HL-60/S4 (cell line): ENCODE data around the gene PLXNB3.

Source experiments
- in situ Hi-C: fragments of 300-500 bp; cut with MboI; formaldehyde crosslinking; loops from 2 replicates; pipeline ENCODE4 v1.14.3; 2022; ENCODE audit warnings: low sequenced_read_pairs

Gene PLXNB3

DNA sequence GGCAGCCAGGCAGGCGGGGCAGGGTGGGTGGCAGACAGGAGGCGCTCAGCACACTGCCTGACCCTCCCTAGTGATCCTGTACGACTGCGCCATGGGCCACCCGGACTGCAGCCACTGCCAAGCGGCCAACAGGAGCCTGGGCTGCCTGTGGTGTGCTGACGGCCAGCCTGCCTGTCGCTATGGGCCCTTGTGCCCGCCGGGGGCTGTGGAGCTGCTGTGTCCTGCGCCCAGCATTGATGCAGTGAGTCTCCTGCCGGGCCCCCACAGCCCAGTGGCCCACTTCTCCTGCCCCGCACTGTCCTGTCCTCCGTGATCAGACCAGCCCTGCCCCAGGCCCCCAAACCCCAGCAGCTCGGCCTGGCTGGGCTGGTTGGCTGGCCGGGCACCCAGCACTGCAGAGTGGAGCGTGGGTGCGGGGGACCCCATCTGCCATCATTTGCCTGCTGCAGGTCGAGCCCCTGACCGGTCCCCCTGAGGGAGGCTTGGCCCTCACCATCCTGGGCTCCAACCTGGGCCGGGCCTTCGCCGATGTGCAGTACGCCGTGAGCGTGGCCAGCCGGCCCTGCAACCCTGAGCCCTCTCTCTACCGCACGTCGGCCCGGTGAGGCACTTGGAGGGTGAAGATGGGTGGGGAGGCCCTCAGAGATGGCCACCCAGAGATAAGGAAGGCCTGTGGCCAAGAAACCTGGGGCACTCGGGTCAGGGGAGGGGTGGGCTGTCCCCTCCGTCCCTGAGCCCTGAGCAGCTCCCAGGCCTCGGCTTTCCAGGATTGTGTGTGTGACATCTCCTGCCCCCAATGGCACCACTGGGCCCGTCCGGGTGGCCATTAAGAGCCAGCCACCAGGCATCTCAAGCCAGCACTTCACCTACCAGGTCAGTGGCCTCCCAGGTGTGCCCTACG lies 7.6 kb downstream of the PLXNB3 start:
- in situ Hi-C loops: no loop called here

DNA sequence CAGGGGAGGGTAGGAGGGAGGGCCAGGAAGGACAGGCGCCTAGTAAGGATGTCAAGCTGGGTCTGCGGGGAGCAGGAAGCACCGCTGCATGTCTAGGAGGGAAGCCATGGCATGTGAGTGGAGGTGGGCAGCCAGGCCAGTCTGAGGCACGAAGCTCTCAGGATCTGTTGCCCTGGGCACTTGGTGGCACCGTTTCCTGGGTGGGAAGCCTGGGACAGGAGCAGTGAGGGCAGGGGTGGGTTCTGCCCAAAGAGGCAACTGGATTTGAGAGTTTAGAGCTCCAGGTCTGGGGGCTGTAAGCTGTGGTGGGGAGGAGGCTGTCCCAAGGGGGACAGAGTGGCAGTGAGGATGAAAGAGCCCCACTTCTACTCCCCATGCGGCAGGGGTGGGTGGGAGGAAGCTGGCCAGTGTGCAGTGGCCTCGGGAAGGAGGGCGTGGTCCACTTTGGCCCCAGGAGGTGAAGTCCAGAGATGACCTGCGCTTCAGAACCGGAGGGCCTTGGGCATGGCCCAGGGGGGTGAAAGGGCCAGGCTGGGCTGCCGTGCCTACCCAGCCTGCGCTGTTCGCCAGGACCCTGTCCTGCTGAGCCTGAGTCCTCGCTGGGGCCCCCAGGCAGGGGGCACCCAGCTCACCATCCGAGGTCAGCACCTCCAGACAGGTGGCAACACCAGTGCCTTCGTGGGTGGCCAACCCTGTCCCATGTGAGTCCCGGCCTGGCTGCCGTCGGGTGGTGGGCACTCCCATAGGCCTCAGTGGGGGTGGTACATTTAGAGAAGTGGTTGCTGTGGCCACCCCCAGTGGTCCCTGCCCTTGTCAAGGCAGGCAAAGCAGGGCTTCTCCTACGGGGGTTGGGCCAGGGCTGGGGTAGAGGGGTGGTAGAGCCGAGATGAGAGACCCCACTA lies 8.5 kb downstream of the PLXNB3 start:
- in situ Hi-C loops: no loop called here

DNA sequence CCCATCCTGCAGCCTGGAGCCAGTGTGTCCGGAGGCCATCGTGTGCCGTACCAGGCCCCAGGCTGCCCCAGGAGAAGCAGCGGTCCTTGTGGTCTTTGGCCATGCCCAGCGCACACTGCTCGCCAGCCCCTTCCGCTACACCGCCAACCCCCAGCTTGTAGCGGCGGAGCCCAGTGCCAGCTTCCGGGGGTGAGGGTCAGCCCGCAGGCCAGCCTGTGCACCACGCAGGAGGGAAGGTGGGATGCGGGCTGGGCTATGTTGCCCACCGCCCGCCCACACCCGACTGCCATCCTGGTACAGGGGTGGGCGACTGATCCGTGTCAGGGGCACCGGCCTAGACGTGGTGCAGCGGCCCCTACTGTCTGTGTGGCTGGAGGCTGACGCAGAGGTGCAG lies 9.2 kb downstream of the PLXNB3 start:
- in situ Hi-C loops: no loop called here

DNA sequence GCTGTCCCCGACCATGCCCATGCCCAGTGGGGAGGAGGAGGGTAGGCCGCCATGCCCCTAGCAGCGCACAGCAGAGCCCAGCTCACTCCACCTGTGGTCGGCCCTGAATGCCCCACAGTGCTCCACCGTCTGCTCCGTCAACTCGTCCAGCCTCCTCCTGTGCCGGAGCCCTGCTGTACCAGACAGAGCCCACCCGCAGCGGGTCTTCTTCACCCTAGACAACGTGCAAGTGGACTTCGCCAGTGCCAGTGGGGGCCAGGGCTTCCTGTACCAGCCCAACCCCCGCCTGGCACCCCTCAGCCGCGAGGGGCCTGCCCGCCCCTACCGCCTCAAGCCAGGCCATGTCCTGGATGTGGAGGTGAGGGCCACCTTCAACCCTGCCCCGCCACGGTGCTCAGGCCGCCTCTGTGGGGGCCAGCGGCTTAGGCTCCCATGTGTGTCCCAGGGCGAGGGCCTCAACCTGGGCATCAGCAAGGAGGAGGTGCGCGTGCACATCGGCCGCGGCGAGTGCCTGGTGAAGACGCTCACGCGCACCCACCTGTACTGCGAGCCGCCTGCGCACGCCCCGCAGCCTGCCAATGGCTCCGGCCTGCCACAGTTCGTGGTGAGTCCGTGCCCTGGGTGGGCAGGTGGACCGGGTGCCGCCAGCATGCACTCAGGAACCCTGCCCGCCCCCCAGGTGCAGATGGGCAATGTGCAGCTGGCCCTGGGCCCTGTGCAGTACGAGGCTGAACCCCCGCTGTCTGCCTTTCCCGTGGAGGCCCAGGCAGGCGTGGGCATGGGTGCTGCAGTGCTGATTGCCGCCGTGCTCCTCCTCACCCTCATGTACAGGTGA lies 9.9 kb downstream of the PLXNB3 start:
- in situ Hi-C loops: no loop called here

DNA sequence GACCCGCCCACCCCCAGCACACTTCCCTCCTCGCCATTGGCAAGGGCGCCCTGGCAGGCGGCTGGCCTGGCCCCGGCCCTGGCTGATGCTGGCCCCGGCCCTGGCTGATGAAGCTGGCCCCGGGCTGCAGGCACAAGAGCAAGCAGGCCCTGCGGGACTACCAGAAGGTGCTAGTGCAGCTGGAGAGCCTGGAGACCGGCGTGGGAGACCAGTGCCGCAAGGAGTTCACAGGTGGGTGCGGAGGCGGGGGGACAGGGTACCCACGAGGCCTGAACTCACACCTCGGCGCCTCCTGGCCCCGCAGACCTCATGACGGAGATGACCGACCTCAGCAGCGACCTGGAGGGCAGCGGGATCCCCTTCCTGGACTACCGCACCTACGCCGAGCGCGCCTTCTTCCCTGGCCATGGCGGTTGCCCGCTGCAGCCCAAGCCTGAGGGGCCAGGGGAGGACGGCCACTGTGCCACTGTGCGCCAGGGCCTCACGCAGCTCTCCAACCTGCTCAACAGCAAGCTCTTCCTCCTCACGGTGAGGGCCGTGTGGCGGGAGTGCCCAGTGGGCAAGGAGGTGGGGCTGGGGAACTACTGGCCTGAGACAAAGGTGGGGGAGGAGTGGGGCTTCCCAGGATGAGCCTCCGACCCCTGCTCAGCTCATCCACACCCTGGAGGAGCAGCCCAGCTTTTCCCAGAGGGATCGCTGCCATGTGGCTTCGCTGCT lies 10.7 kb downstream of the PLXNB3 start:
- in situ Hi-C loops: no loop called here

DNA sequence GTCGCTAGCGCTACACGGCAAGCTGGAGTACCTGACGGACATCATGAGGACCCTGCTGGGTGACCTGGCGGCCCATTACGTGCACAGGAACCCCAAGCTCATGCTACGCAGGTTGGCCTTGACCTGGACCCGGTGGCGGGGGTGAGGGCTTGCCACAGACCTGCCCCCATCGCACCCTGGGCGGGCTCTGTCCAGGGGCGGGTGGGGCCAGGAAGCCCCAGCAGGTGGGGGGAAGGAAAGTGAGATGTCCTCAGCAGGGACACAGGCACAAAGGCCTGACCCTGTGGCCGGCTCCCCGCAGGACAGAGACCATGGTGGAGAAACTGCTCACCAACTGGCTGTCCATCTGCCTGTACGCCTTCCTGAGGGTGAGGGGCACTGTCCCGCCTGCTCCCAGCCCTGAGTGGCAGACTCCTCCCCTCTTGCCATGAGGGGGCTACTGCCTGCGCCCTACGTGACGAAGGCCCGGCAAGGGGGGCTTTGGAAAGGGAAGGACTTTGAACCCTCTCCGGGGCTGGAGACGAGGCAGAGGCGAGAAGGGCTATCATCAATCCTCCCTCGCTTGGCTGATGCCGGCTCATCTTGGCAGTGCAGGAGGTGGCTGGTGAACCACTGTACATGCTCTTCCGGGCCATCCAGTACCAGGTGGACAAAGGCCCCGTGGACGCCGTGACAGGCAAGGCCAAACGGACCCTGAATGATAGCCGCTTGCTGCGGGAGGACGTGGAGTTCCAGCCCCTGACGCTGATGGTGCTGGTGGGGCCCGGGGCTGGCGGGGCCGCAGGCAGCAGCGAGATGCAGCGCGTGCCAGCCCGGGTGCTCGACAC lies 11.5 kb downstream of the PLXNB3 start:
- in situ Hi-C loops: no loop called here

DNA sequence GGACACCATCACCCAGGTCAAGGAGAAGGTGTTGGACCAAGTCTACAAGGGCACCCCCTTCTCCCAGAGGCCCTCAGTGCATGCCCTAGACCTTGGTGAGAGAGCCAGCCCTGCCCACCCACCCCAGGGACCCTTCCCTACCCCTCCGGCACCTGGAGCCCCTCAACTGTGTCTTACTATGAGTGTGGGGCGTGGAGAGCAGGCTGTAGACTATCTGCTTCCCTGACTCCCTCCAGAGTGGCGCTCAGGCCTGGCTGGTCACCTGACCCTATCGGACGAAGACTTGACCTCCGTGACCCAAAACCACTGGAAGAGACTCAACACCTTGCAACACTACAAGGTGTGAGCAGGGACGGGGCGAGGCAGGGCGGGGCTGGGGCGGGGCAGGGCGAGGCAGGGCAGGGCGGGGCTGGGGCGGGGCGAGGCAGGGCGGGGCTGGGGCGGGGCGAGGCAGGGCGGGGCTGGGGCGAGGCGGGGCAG lies 12.1 kb downstream of the PLXNB3 start:
- in situ Hi-C loops: no loop called here

DNA sequence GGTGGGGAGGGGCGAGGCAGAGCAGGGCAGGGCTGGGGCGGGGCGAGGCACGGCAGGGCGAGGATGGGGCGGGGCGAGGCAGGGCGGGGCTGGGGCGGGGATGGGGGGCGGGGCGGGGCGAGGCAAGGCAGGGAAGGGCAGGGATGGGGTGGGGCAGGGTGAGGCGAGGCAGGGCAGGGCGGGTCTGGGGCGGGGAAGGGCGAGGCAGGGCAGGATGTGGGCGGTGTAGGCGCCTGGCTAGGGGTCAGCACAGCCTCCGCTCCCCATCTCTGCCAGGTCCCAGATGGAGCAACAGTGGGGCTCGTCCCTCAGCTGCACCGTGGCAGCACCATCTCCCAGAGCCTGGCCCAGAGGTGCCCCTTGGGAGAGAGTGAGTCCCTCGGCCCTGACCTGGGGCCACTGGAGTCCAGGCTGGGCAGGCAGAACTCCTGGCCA lies 12.6 kb downstream of the PLXNB3 start:
- in situ Hi-C loops: no loop called here

DNA sequence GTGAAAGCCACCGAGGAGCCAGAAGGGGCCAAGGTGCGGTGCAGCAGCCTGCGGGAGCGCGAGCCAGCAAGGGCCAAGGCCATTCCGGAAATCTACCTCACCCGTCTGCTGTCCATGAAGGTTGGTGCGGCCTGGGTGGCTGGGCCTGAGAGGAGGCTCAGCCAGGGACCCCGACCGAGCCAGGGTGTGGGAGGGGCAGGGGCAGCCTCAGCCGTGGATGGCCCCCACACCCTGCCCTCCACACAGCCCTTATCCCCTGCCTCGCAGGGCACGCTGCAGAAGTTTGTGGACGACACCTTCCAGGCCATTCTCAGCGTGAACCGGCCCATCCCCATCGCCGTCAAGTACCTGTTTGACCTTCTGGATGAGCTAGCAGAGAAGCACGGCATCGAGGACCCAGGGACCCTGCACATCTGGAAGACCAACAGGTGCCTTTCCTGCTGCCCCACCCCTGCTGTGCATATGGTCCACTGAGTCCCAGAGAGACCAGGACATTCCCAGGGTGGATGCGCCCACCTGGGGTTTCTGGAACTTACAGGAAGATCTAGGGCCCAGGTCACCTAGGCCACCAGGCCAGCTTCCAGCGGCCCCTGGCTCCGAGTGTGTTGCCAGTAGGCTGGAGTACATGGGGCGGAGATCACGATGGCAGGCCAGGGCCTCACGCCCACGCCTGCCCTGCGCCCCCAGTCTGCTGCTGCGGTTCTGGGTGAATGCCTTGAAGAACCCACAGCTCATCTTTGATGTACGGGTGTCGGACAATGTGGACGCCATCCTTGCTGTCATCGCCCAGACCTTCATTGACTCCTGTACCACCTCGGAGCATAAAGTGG lies 13.4 kb downstream of the PLXNB3 start:
- in situ Hi-C loops: no loop called here

DNA sequence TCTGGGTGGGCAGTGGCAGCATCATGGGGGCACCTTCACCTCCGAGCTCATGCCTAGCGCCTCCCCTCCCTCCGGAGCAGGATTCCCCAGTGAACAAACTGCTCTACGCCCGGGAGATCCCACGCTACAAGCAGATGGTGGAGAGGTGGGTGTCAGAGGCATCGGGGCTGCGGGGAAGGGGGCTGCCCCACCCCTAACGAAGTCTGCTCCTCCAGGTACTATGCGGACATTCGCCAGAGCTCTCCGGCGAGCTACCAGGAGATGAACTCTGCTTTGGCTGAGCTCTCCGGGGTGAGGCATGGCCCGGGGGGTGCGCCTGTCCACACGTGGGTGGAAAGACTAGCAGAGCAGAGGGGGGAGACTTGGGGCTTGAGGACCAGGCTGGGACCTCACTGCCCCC lies 14.1 kb downstream of the PLXNB3 start:
- in situ Hi-C loops: no loop called here

DNA sequence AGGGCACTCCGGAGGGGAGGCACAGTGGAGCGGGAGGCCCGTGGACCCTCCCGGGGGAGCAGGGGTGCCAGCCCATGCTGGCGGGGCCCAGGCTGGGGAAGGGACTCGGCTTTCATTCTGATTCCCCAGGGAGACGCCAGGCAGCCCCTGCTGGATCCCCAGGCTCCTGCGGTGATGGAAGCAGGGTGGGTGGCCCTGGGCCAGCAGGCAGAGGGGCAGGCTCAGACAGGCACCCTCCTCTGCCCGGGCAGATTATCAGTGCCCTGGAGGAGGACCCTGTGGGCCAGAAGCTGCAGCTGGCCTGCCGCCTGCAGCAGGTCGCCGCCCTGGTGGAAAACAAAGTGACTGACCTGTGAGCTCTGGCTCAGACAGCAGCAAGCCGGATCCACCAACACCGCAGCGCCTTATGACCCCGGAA lies 14.6 kb downstream of the PLXNB3 start:
- in situ Hi-C loops: no loop called here

DNA sequence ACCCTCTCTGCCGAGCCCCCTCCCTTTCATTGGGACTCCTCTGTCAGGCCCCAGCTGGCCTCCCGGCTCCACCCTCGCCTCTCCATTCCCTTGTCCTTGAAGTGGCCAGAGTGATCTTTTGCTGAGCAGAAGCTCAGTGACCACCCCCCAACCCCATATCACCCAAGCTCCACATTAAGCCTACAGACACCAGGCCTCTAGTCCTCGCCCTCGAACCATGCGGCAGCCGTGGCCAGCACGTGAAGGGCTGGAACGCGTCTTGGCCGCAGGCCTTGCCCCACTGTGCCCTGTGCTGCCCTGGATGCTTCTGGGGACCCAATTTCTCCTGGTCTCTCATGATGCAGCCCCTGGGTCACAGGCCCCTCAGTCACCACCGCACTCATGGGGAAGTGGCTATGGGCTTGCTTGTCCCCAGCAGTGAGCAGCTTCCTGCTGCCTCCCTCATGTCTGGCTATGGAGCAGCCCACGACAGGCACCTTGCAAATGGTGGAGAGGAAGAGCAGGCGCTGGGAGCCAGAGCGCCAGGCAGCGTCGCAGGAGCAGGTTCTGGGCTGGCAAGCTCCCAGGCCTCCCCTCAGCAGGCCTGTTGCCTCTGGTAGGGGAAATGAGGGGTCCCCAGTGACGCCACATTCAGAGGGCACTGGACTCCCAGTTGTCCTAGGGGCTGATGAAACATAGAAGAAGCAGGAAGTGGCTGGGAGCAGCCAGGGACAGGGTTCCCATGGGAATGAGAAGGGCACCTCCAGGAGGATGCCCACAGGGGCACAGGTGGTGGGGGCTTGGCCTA lies 16.0 kb downstream of the PLXNB3 start:
- in situ Hi-C loops: no loop called here

DNA sequence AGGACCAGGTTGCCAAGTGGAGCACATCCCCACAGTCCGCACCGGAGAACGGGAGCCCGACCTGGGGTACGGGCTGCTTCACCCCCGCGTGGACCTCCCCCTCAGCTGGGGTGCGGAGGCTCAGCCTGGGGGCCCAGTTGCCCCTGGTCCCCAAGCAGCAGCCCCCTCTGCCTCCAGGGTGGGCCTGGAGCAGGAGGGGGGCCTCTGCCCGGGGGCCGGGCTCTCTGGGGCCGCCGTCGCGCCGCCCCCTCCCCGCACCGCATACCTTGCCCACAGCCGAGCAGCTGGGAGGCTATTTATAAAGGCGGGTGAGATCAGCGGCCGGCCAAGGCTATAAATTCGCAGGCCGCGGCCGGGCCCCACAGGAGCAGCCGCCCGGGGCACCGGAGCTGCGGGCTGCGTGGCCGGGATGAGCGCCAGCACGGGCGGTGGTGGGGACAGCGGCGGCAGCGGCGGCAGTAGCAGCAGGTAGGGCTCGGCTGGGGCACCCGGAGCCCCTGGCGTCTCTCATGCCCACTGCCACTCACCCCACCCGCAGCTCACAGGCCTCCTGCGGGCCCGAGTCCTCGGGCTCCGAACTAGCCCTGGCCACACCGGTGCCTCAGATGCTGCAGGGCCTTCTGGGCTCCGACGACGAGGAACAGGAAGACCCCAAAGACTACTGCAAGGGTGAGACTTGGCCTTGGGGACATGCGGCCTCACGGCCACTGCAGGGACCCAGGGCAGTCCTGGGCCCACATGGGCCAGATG lies 16.8 kb downstream of the PLXNB3 start, which contains the start of gene SRPK3:
Gene SRPK3 (plus strand): TSS at position 364 of the 750 bp plus-strand sequence. CDS start 46 bp downstream, at position 410.
- in situ Hi-C loops: no loop called here

DNA sequence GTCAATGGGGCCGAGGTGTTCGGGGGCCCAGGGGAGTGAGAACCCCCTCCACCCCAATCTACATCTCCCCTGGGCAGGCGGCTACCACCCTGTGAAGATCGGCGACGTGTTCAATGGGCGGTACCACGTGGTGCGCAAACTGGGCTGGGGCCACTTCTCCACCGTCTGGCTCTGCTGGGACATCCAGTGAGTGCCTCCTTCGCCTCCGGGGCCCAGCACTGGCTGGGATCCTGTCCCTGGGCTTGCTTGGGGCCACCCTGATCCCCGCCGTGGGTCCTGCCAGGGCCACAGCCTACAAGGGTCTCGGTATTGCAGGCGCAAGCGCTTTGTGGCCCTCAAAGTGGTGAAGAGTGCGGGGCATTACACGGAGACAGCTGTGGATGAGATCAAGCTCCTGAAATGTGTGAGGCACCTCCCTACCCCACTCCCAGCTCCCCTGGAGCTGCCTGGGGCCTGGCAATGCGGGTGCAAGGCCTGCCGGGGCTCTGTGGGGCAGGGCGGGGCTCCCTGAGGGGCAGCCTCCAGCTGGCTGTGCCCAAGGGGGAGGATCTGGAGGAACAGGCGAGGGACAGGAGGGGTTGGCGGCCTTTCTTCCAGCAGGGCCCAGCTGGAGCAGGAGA lies 17.5 kb downstream of the PLXNB3 start:
- in situ Hi-C loops: no loop called here

DNA sequence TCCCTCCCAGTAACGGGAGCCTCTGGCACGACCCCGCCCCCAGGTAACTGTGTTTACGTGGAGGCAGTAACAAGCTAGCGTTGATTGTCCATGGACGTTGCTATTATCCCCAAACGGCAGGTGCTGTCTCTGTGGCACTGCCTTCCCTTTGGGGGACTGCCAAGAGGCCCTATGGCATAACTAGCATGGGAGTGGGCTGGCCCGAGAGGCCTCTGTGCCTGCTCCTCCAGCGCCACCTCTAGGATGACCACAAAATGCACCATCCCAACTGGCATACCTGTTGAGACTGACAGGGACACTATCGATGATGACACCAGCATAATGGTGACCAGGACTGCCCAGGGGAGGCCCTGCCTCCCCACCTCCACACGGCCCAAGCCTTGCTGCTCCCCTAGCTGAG lies 18.3 kb downstream of the PLXNB3 start:
- in situ Hi-C loops: no loop called here

DNA sequence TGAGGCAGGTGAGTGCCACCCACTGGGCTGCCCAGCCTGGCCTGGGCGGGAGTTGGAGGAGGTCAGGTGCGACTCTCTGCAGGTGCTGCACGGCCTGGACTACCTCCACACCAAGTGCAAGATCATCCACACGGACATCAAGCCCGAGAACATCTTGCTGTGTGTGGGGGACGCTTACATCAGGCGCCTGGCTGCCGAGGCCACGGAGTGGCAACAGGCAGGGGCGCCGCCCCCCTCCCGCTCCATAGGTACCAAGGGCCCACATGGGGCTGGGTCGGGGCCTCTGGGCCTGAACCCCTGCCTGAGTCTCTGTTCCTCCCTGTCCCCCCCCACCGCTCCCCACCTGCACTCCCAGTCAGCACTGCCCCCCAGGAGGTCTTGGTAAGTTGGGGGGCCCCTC lies 18.8 kb downstream of the PLXNB3 start:
- in situ Hi-C loops: no loop called here
